Bone marrow (tissue), 2 donors: Measurements from ENCODE around the gene GPX4.

Source experiments
- DNase-seq, 2 donors: peaks; one replicate each; lab custom pipeline; 2025; lab: John Stamatoyannopoulos, UW

Gene GPX4

GRCh38 chr19:1103708-1104310 is at the start of gene GPX4:
Gene GPX4, plus strand, starts transcription at chr19:1103994. Its CDS starts 50 bp downstream, at chr19:1104044.
- DNase-seq: peak; percentile 89 to 98

- DNase-seq: no peak
These were observed 49.4 kb upstream of the GPX4 start for GRCh38 chr19:1054102-1055027.

- DNase-seq: no peak
These were observed 48.8 kb upstream of the GPX4 start for GRCh38 chr19:1055028-1055425.

GRCh38 chr19:1055886-1056620 is 47.7 kb upstream of the GPX4 start:
- no peak for DNase-seq

GRCh38 chr19:1057176-1057855 is 46.5 kb upstream of the GPX4 start:
- peak in 1 of 2 donors; percentile 13 for DNase-seq

- DNase-seq: no peak
These were observed 45.7 kb upstream of the GPX4 start for GRCh38 chr19:1058112-1058511.

GRCh38 chr19:1060689-1061088 is 43.1 kb upstream of the GPX4 start:
- no peak for DNase-seq

- no peak for DNase-seq
These were observed 41.8 kb upstream of the GPX4 start for GRCh38 chr19:1061987-1062386.

- DNase-seq: no peak
These were observed 41.3 kb upstream of the GPX4 start for GRCh38 chr19:1062387-1063029.

GRCh38 chr19:1063030-1063908 is 40.5 kb upstream of the GPX4 start:
- peak in 1 of 2 donors; percentile 13 for DNase-seq

GRCh38 chr19:1063909-1064660 is 39.7 kb upstream of the GPX4 start:
- DNase-seq: no peak

GRCh38 chr19:1064661-1065605 is 38.9 kb upstream of the GPX4 start:
- DNase-seq: peak in 1 of 2 donors; percentile 53

GRCh38 chr19:1065606-1066109 is 38.1 kb upstream of the GPX4 start:
- DNase-seq: no peak

- DNase-seq: no peak
These were observed 37.5 kb upstream of the GPX4 start for GRCh38 chr19:1066251-1066747.

GRCh38 chr19:1066748-1067340 is 37.0 kb upstream of the GPX4 start, which contains the start of gene ARHGAP45:
Gene ARHGAP45, plus strand, starts transcription at chr19:1067167. Its CDS starts 239 bp downstream, at chr19:1067406.
- peak; percentile 6 to 38 for DNase-seq

- peak; percentile 26 to 52 for DNase-seq
These were observed 36.3 kb upstream of the GPX4 start for GRCh38 chr19:1067341-1067957.
